Frontal cortex (tissue), 4 donors: ENCODE results near the gene HSBP1. TPM values are rescaled to one million over a fixed set of nuclear protein-coding genes. Genes with fewer than 3 reads are reported as not detected.

Experiments
- DNase-seq, 2 donors: peaks; one replicate each; pipeline ENCODE4 v3.0.0; 2012; ENCODE audit warnings: low spot score in 2 of 2
- FAIRE-seq: peaks from 2 replicates; lab custom pipeline; 2012; peaks lifted over from hg19 to GRCh38; lab: Jason Lieb, UNC
- total RNA-seq: library from RNA; depleted of rRNA; stranded (reverse); fragments of >200 nt; gene quantifications from one replicate; pipeline ENCODE4 v1.2.3, GENCODE V29; 2014
- donor health status: control.
- donor health status: control.
- donor health status: control.

HSBP1 gene
- total RNA-seq, 1 donor from 2014 or later: 126 TPM

DNA sequence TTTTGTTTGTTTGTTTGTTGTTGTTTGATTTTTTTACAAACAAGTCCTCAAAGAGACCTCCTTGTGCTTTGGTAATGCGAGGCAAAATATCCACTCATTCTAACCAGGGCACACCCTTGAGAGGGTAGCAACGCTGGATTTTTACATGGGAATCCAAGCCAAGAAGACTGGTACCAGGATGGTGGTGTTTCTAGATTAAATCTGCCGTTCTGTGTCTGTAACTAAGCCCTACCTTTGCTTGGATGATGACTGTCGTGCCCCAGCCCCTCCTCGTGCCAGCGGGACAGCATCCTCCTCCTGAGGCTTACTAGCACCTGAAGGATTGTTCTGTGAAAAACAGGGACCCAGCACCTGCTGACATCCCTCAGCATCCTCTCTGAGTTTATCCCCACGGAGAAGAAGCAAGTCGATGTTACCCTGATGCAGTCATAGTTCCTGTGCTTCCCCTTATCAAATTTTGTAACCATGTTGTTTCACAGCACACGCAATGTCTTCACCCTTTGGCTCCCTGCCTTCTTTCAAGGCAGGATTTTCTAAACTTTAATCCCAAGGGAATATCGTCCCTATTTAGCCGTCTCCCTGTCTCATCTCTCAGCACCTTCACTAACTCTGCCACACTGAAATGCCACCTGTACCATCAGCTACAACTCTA, 5.1 kb upstream of the HSBP1 start:
- FAIRE-seq (no peak), DNase-seq (no peak)

DNA sequence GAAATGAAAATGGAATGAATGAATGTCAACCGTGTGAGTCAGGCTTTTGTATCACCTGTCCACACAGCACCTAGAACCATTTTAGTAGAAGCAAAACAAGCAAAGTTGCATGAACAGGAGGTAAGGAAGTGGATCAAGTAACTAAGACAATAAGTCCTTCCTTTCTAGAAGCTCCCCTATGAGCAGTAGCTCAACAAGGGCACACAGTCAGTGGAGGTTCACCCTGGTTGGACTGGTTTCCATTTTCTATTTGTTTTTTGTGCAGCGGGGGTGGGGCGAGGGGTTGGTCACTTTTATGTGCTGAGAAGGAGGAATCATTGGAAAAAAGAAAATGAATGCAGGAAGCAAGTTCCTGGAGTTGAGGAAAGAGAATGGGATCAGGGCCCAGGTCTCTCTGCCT, 4.0 kb upstream of the HSBP1 start:
- no peak for DNase-seq
- no peak for FAIRE-seq

GRCh38 chr16:83804366-83804765, 3.4 kb upstream of the HSBP1 start:
- no peak for FAIRE-seq
- DNase-seq: no peak

DNA sequence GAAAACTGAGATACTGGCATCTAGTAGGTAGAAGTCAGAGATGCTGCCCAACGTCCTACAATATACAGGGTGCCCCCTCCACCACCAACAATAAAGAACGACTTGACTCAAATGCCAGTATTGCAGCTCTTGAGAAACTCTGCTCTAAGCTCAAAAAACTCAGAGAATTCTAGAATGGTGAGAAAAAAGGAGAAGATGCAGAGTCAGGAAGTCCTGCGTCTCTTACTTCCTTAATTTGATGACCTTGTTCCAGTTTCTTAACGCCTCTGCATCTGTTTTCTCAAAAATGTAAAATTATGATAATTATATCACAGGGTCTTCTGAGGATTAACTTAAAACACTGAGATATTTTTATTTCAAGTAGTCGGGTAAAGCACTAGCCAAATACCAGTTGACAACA, 1.7 kb upstream of the HSBP1 start:
- no peak for DNase-seq
- FAIRE-seq: no peak

GRCh38 chr16:83806731-83807130, 1.0 kb upstream of the HSBP1 start:
- no peak for FAIRE-seq
- no peak for DNase-seq

DNA sequence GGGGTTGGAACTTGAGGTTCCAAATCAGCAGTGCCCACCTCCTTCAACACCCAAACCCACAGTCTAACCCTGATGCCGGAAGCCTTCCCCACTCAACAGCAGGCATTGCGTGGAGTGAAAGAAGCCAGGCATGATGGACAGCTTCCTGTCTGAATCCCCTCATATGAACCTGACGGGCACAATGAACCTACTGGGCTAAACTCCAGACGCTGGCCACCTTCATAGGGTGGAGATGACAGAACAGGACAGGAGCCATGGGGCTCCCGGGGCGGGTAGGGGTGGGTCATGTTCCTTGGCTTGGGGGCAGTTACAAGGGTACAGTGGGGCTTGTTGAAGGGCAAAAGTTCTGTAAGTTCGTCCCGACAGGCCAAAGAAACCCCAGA, 460 bp upstream of the HSBP1 start:
- FAIRE-seq (no peak), DNase-seq (no peak)

DNA sequence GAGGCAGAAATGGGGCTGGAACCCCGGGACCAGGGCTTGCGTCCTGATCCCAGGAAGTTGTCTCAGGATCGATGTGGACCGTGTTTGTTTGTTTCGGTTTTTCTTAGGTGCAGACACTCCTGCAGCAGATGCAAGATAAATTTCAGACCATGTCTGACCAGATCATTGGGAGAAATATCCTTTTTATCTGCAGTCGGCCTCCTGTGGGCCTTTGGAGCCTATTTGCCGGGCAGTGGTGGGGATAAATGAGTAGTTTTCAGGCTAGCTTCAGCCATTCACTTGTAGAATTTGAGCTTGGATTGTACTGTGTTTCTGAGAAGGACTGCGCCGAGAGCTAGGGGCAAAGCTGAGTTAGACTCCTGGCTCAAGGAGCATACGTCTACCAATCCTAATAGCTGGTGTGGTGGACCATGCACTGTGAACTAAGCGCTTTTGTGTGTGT, 816 bp downstream of the HSBP1 start:
- FAIRE-seq (no peak), DNase-seq (peak in 1 of 2 donors; percentile 37)

DNA sequence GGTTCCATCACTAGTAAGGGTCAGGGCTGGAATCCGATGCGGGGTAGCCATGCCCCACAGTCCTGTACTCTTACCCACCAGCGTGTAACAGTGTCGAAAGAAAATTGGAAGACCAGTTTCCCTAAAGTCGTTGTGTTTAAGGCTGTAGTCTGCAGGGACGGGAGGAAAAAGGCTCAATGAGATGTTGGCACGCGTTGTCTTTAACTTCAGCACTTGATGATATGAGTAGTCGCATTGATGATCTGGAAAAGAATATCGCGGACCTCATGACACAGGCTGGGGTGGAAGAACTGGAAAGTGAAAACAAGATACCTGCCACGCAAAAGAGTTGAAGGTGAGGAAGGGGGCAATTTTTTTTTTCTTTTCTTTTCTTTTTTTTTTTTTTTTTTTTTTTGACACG, 1.3 kb downstream of the HSBP1 start:
- no peak for DNase-seq
- FAIRE-seq: no peak

DNA sequence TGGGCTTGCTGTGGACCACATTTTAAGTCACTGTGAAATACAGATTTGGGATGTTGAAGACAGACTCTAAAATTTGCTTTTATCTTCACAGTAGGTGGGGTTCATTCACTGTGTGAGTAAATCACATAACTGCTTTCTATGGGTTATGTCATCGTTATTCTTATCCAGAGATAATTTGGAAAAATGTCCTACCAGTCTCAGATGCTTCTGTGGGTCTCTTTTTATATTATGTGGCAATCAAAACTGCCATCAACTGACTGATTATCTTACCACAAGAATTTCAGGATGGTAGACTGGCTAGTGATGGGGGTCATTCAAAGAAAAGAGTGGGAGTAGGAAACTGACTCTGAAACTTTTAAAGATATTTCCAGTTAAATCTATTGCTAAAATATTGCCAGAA, 3.1 kb downstream of the HSBP1 start:
- FAIRE-seq (no peak), DNase-seq (no peak)

DNA sequence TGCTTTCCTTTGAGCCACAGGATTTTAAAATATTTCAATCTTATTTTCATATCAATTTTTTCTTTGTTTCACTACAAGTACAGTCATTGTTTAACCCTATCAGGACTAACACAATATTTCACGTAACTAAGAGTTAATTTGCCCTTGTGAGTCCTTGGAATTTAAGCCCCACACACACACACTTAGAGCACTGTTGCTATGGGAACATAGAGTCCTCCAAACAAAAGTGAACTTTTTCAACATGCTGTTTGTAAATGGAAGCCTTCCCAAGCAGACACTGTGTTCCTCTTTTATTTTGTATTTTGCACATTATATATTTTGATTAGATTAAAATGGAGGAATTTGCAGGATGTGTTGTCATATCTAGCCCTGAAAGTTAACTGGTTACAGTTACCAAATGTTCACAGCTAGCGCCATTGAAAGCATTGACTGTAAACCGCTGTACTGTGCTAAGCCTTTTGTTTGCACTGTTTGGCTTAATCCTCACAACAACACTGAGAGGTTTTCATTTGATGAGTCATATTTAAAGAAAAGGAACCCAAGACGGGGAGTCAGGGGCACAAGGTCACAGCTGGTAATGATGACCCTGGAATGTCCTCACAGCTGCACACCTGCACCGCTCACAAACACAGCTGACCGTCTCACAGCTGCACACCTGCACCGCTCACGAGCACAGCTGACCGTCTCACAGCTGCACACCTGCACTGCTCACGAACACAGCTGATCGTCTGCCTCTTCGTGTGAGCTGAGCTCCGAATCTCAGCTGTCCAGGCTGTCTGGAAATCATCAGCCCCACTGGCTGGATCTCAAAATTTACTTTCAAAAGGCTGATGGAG, 6.3 kb downstream of the HSBP1 start:
- FAIRE-seq: no peak
- DNase-seq: no peak

DNA sequence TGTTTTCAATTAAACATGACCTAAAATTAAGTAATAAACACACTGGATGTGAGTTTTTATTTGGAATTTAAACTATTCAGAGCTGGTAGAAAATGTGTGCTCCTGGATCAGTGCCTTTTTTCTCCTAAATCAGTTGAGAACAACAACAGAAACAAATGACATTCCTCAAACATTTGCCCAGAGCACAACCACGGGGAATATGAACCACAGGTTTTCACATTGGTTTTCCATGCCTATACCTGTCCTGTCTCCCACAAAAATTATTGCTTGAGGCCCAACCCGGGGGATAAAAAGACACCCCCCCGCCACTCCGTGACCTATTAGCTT, 6.8 kb downstream of the HSBP1 start:
- no peak for FAIRE-seq
- DNase-seq: no peak

DNA sequence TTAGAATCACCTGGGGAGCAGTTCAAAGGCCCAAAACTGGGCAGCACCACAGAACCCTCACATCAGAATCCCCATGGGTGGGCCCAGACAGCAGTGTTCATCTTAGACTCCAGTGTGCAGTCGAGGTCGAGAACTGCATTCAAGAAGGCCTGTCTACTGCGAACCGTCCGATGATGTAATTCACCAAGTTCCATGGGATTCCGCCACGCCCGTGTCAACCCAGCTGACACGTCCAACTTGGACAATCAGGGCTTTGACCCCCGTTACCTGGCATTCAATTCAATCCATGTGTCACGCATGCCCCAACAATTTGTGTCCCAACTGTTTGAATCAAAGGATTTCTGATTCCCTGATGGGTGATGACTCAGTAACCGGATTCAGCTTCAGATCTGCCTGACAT, 9.2 kb downstream of the HSBP1 start:
- no peak for FAIRE-seq
- DNase-seq: no peak

DNA sequence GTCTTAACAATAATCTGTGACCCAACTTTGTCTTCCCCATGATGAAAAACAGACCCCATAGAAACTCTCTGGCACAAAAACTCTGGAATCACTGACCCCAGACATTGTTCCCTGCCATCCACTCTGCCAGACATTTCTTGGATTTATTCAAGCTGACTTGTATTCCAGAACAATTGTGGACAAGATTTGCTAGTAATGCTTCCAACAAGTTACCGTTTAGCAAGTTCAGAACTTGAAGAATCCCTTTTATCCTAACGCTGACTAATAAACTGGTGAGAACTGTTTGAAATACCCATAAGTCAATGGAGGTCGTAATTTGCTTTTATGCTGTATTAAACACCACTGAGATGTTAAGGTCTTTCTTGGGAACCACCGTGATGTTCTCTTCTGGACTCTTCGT, 10.5 kb downstream of the HSBP1 start:
- FAIRE-seq (no peak), DNase-seq (no peak)

DNA sequence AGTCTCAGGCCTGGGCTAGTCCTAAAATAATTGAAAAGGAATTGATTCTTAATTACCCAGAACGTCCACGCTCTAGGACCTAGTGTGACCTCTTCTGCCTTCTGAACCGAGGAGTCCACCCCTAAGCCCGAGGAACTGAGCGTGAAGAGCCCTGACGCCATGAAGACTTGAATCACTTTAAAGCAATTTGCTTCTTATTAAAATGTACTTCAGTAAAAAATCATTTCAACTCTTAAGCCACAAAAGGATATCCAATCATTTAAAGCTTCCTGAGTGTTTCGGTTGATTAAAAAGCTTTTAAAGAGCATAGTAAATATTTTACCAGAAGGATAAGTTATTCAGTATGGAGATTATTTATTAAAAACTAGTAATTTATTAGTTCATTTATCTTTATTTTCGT, 11.6 kb downstream of the HSBP1 start:
- DNase-seq: no peak
- FAIRE-seq: no peak

GRCh38 chr16:83826146-83826913, 18.6 kb downstream of the HSBP1 start:
- peak; percentile 70 to 87 for DNase-seq
- no peak for FAIRE-seq

GRCh38 chr16:83830091-83830768, 22.5 kb downstream of the HSBP1 start:
- DNase-seq (no peak), FAIRE-seq (no peak)

DNA sequence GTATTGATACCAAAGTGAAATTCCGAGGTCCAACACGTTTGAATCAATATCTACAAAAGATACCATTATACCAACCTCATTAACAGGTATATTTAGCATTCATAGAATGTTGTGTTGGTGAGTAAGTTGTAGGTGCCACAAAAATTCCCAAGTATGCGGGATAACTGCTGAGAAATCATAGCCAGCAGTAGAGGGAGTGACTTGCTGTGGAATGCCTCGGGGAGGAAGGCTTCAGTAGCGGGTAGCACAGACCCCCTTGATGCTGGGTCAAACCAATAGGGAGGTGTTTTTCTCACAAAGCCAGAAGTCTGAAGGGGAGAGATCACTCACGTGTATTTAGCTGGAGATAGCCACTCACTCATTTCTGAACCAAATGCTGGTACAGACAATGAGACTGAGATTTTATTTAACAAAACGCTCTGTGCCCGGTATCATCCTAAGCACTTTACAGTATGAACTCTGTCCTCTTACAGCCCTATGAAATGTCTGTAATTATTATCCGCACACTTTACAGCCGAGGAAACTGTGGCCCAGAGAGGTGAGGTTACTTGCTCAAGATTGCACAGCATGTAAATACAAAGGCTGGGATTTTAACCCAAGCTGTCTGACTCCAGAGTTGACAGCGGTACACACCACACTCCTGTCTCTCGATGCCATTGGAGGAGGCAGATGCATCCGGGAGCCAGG, 23.1 kb downstream of the HSBP1 start:
- FAIRE-seq: no peak
- no peak for DNase-seq

- FAIRE-seq: no peak
These were observed 23.7 kb downstream of the HSBP1 start for GRCh38 chr16:83831456-83831987.

DNA sequence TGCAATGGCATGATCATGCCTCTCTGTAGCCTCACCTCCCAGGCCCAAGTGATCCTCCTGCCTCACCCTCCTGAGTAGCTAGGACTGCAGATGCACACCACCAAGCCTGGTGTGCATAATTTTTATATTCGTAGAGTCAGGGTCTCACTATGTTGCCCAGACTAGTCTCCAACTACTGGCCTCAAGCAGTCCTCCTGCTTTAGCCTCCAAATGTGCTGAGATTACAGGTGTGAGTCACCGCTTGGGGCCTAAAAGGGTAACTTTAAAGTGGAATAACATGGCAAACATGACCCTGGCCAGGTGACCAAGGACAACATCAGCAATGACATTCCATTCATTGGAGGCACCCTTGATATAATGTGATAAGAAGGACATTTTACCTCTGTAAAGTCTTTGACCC, 26.1 kb downstream of the HSBP1 start:
- FAIRE-seq (no peak), DNase-seq (no peak)

More at GRCh38 chr16:83831456-83831987, 23.7 kb downstream of the HSBP1 start:
- DNase-seq: no peak
